Hepatocyte (in vitro differentiated cells): ENCODE measurements around the gene IGFL1. TPM values are rescaled to one million over a fixed set of nuclear protein-coding genes. Genes with fewer than 3 reads are reported as not detected.

Experiments used
- DNase-seq: peaks from one replicate; pipeline ENCODE4 v3.0.0-alpha.2; 2016; ENCODE audit warnings: low spot score
- H2AFZ ChIP-seq: fragments of 200-600 bp; sonication (generic); 2 replicates; pipeline ENCODE4 v1.6.0; 2016; ENCODE audit warnings: antibody characterized with exemption, mild to moderate bottlenecking
- H3K27ac ChIP-seq: fragments of 200-600 bp; sonication (generic); 2 replicates; pipeline ENCODE4 v1.5.1; 2016; ENCODE audit warnings: mild to moderate bottlenecking
- H3K27me3 ChIP-seq: fragments of 200-600 bp; sonication (generic); 2 replicates; pipeline ENCODE4 v1.6.1; 2016
- H3K36me3 ChIP-seq: fragments of 200-600 bp; sonication (generic); replicated peaks from 2 replicates; pipeline ENCODE4 v1.5.1; 2016; ENCODE audit warnings: low read depth; ENCODE audit not compliant: insufficient read depth
- H3K4me1 ChIP-seq: fragments of 200-600 bp; sonication (generic); 2 replicates; pipeline ENCODE4 v1.5.1; 2016; ENCODE audit warnings: mild to moderate bottlenecking, moderate library complexity; ENCODE audit not compliant: insufficient read depth
- H3K4me2 ChIP-seq: fragments of 200-600 bp; sonication (generic); 2 replicates; pipeline ENCODE4 v1.6.0; 2016
- H3K4me3 ChIP-seq: fragments of 200-600 bp; sonication (generic); 2 replicates; pipeline ENCODE4 v1.5.1; 2016; ENCODE audit warnings: mild to moderate bottlenecking
- H3K79me2 ChIP-seq: fragments of 200-600 bp; sonication (generic); 2 replicates; pipeline ENCODE4 v1.6.0; 2017; ENCODE audit warnings: mild to moderate bottlenecking
- H3K9me2 ChIP-seq: fragments of 200-600 bp; sonication (generic); replicated peaks from 2 replicates; pipeline ENCODE4 v1.6.0; 2017; ENCODE audit warnings: mild to moderate bottlenecking; ENCODE audit not compliant: insufficient read depth
- H3K9me3 ChIP-seq: fragments of 200-600 bp; sonication (generic); 2 replicates; pipeline ENCODE4 v1.5.1; 2016; ENCODE audit warnings: low read depth, mild to moderate bottlenecking
- H4K20me1 ChIP-seq: fragments of 200-600 bp; sonication (generic); 2 replicates; pipeline ENCODE4 v1.6.0; 2016; ENCODE audit warnings: mild to moderate bottlenecking; ENCODE audit not compliant: insufficient read depth, poor library complexity, severe bottlenecking
- EZH2 ChIP-seq: fragments of 200-600 bp; sonication (generic); IDR thresholded peaks from 2 replicates; pipeline ENCODE4 v1.6.1; 2016; ENCODE audit warnings: antibody characterized with exemption, mild to moderate bottlenecking, borderline replicate concordance
- EZH2phosphoT487 ChIP-seq: fragments of 200-600 bp; sonication (generic); IDR thresholded peaks from one replicate; pipeline ENCODE4 v1.6.1; 2018; ENCODE audit warnings: antibody characterized with exemption, mild to moderate bottlenecking, low read depth, moderate library complexity; ENCODE audit not compliant: unreplicated experiment, severe bottlenecking
- WGBS: methylation state at CpG from one replicate; pipeline ENCODE4 v1.1.6; 2016; ENCODE audit warnings: low lambda C conversion rate; ENCODE audit errors: missing lambda C conversion rate; 5-methylcytosine and 5-hydroxymethylcytosine counted together
- polyA plus RNA-seq: library from polyadenylated mRNA; unstranded; fragments of >200 nt; fragmentation: Nextera tagmentation; extraction: Ambion mirVana; gene quantifications from 2 replicates; pipeline ENCODE4 v1.2.1, GENCODE V29; 2016
- total RNA-seq: library from RNA; depleted of rRNA; stranded (reverse); fragments of >200 nt; gene quantifications from 2 replicates; pipeline ENCODE4 v1.2.3, GENCODE V29; 2014
- TF ChIP-seq, protein P1 (sequence below): fragments of 200-600 bp; sonication (generic); IDR thresholded peaks from 2 replicates; pipeline ENCODE4 v1.5.1; 2016; ENCODE audit warnings: antibody characterized with exemption, mild to moderate bottlenecking; ENCODE audit not compliant: poor library complexity

Gene IGFL1
- total and polyA plus RNA-seq, 2 experiments from 2014 or later, result not detected

DNA sequence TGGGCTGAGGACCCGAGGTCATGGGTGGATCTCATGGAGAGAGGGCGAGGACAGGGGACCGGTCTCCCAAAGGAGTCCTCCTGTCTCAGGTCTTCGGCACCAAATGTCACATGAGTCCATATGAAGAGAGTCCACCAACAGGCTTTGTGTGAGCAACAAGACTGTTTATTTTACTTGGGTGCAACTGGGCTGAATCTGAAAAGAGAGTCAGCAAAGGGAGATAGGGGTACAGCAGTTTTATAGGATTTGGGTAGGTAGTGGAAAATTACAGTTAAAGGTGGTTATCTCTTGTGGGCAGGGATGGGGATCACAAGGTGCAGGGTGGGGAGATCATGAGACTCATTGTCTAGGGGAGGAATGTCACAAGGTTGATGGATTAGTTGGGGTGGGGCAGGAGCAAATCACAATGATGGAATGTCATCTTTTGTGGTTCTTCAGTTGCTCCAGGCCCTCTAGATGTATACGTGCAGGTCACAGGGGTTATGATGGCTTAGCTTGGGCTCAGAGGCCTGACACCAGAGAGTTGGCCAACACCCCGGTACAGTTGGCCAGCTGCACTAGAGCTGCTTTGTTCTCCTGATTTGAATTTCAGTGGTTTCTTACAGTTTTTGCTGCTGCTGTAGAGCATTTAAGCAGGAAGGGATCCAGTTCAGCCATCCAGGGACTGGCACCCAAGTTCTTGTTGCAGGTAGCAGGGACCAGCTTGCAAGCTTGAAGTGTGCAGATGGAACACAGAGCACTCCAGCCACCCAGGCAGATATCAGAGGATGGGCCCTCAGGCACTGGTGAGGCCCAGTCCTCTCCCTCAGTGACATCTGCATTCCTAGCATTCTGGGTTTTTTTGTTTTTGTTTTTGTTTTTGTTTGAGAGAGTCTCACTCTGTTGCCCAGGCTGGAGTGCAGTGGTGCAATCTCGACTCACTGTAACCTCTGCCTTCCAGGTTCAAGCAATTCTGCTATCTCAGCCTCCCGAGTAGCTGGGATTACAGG lies 26.4 kb upstream of the IGFL1 start:
- Histone ChIP-seq H3K79me2 (no peaks in the 10 kb centered on the region), H3K4me3 (no peak overlapping the region), H3K27ac (no peak overlapping the region), H3K4me1 (no peaks in the 10 kb centered on the region), H3K9me3 (no peaks in the 10 kb centered on the region), H3K27me3 (no peaks in the 10 kb centered on the region), H3K9me2 (no peaks in the 10 kb centered on the region), H4K20me1 (no peaks in the 10 kb centered on the region), H2AFZ (no peak overlapping the region), H3K36me3 (no peaks in the 10 kb centered on the region), H3K4me2 (no peak overlapping the region)
- TF ChIP-seq EZH2phosphoT487 (no peak), EZH2 (no peak)
- TF ChIP-seq, protein P1, sequence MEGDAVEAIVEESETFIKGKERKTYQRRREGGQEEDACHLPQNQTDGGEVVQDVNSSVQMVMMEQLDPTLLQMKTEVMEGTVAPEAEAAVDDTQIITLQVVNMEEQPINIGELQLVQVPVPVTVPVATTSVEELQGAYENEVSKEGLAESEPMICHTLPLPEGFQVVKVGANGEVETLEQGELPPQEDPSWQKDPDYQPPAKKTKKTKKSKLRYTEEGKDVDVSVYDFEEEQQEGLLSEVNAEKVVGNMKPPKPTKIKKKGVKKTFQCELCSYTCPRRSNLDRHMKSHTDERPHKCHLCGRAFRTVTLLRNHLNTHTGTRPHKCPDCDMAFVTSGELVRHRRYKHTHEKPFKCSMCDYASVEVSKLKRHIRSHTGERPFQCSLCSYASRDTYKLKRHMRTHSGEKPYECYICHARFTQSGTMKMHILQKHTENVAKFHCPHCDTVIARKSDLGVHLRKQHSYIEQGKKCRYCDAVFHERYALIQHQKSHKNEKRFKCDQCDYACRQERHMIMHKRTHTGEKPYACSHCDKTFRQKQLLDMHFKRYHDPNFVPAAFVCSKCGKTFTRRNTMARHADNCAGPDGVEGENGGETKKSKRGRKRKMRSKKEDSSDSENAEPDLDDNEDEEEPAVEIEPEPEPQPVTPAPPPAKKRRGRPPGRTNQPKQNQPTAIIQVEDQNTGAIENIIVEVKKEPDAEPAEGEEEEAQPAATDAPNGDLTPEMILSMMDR, result no peak
- no peak for DNase-seq
- WGBS, result 93% methylated on average over 8 of the region's 8 CpGs

DNA sequence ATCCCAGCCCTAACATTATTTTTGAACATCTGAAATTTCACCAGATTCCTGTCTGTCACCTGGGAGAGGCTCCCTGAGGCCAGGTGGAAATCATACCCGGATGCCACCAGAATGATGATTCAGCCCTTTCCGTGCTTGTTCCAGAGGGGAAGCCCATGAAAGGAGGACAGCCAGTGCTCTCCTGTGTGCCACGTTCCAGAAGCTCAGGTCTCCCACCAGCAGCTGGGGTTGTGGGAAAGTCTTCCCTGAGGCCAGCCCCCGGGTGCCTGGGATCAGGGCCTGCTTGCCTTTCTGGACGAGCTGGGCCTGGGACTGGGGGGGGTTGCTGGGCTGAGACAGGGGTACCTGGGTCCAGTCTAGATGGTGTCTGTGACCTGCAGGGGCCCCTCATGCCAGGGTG lies 25.5 kb upstream of the IGFL1 start:
- Histone ChIP-seq H3K4me2 (no peak overlapping the region), H2AFZ (no peak overlapping the region), H3K4me1 (no peaks in the 10 kb centered on the region), H3K27ac (no peak overlapping the region), H4K20me1 (no peaks in the 10 kb centered on the region), H3K27me3 (no peaks in the 10 kb centered on the region), H3K9me2 (no peaks in the 10 kb centered on the region), H3K36me3 (no peaks in the 10 kb centered on the region), H3K79me2 (no peaks in the 10 kb centered on the region), H3K4me3 (no peak overlapping the region), H3K9me3 (no peaks in the 10 kb centered on the region)
- 83% methylated on average over 5 of the region's 5 CpGs for WGBS
- DNase-seq, result no peak
- TF ChIP-seq, protein P1, result no peak
- TF ChIP-seq EZH2phosphoT487 (no peak), EZH2 (no peak)

DNA sequence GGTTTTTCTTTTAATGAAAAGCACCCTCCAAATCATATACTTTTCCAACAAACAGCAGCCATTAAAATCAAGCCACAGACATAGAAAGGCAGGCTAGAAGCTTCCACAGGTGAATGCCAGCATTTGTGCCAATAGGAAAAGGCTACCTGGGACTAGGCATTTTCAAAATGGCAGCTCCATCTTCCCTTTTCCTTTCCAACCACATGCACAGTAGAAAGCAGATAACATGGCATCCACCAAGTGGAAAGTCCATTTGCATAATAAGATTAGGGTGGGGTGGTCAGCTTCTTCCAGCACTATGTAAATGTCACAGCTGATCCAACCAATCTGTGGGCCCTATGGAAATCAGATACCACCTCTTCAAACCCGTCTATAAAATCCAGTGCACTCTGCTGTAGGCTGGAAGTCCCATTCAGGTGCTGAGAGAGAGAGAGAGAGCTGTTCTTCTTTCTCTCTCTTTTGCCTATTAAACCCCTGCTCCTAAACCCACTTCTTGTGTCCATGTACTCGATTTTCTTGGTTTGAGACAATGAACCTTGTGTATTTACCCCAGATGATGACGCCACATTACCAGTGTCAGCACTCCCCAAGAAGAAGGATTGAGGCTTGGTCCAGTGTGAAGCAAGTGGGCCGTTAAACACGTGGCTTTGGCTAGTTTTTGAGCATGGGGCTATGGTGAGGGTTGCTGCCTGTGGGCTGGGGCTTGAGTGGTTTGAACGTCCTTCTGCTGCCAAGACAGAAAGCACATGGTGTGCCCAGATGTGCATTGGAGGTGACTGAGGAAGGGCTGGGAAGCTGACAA lies 24.2 kb upstream of the IGFL1 start:
- H3K27ac ChIP-seq, result no peak overlapping the region
- H3K4me2 ChIP-seq, result no peak overlapping the region
- H3K9me3 ChIP-seq, result no peaks in the 10 kb centered on the region
- H3K4me1 ChIP-seq, result no peaks in the 10 kb centered on the region
- DNase-seq, result no peak
- H3K79me2 ChIP-seq, result no peaks in the 10 kb centered on the region
- H3K36me3 ChIP-seq, result no peaks in the 10 kb centered on the region
- no peaks in the 10 kb centered on the region for H3K27me3 ChIP-seq
- no peaks in the 10 kb centered on the region for H4K20me1 ChIP-seq
- H3K4me3 ChIP-seq, result no peak overlapping the region
- WGBS, result 76% methylated on average over 6 of the region's 6 CpGs
- TF ChIP-seq EZH2phosphoT487 (no peak), EZH2 (no peak)
- TF ChIP-seq, protein P1, result no peak
- no peaks in the 10 kb centered on the region for H3K9me2 ChIP-seq
- no peak overlapping the region for H2AFZ ChIP-seq
